Measurements from ENCODE around the gene CYP2U1.
"Not testable (repeated sequence)": the region's sequence is repeated elsewhere in the genome, so short reads cannot be mapped to it uniquely, and the experiment has no call there.

The CYP2U1 gene

GRCh38 chr4:107917500-107917899 lies 13.8 kb upstream of the CYP2U1 start:
- DNase-seq (ENCODE audit: low read depth in 4 of 4, low spot score in 1 of 4), result no peak

DNA sequence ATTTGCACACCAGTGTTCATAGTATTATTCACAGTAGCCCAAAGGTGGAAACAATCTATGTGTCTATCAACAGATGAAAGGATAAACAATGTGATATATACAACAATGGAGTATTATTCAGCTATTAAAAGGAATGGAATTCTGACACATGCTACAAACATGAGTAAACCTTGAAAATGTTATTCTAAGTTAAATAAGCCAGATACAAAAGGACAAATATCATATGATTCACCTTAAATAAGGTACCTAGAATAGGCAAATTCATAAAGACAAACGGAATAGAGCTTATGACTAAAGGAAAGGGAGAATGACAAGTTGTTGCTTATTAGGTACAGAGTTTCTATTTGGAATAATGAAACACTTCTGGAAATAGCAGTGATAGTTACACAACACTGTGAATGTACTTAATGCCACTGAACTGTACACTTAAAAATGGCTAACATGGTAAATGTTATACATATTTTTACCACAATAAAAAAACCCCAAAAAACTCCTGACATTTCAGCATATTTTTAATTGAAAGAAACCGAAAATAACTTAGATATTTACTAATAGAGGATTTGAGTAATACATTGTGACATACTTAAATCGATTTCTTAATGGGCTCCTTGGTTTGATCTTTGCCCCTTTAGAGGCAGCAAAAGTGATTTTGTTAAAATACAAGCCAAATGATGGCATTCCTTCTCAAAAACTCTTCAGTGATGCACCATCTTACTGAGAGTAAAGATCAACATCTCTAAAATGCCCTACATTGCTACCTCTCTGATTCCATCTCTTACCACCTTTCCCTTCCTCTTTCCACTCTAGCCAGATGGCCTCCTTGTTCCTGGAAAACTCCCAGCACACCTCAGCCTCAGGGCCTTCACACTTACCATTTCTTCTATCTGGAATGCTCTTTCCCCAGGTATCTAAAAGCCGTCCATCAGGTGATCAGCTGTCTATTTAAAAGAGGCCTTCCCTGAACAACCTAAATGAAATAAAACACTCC lies 8.6 kb upstream of the CYP2U1 start:
- DNase-seq (ENCODE audit: low read depth in 4 of 4, low spot score in 1 of 4), result no peak

GRCh38 chr4:107925713-107926112 lies 5.6 kb upstream of the CYP2U1 start:
- not testable (repeated sequence) for DNase-seq (ENCODE audit: low read depth in 4 of 4, low spot score in 1 of 4)

DNA sequence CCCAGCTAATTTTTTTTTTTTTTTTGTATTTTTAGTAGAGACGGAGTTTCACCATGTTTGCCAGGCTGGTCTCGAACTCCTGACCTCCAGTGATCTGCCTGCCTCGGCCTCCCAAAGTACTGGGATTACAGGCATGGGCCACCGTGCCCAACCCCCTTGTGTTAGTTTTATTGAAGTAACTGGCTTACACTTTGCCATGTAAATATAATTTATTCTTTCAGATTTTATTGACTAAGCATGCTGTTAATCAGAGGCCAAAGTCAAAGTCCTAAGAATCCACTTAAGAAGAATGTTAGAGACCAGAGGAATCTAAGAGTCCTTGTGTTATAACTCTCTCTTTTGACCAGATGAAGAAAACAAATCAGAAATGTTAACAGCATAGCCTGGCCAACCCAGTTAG lies 4.5 kb upstream of the CYP2U1 start:
- DNase-seq (ENCODE audit: low read depth in 4 of 4, low spot score in 1 of 4), result not testable (repeated sequence)

GRCh38 chr4:107931775-107932321 lies 499 bp downstream of the CYP2U1 start:
- peak in 3 of 4 experiments; percentile 1 to 15 (median 4) for DNase-seq (ENCODE audit: low read depth in 4 of 4, low spot score in 1 of 4)

DNA sequence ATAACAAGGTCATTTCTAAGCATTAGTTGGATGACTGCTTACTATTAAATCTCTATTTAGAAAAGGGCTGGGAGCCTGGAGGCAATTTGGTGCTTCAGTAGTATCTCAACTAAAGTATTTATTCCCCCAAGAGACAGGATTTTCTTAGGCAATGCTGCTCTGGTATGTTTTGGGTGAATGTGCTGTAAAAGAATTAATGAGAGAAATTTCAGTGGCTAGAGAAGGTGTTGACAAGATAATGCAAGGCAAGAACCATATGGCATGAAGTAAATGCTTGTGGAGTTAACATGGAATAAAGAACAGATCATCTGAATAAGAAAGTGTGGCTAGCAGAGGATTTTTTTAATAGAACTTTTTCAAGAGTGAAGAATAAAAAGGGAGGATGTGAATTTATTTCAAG lies 3.9 kb downstream of the CYP2U1 start:
- DNase-seq (ENCODE audit: low read depth in 4 of 4, low spot score in 1 of 4), result no peak

DNA sequence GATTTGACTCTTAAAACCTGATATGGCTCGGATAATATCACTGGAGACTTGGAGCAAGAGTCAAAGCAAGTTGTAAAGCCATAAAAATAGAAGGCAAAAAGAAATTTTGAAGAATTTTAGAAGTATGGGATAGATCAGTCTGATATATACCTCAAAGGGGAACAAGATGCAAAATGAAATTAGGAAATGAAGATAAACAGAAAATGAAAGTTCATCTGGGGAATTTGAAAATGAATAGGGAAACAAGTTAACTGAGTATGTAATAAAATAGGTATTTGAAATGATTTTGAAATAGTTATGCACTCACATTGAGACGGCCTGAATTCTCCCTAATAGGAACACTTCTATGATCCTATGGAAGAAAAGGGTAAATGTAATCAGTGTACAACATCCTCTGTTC lies 5.7 kb downstream of the CYP2U1 start:
- no peak for DNase-seq (ENCODE audit: low read depth in 4 of 4, low spot score in 1 of 4)

DNA sequence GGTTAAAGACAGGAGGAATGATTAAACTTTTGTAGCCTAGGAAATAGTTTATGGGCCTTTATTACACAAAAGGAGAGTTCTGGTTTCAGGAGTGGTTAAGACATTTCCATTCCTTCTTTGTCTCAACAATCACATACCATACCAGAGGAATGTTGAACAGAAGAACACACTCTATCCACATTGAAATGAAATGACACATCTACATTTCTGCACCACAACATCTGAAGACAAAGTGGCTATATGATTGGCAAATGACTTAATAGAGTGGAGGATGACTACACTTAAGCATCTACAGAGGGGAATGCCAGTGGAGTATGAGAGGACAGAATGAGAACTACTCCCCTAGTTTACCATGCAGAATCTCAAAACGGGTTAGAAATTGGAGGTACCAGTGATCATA lies 8.0 kb downstream of the CYP2U1 start:
- DNase-seq (ENCODE audit: low read depth in 4 of 4, low spot score in 1 of 4), result no peak

DNA sequence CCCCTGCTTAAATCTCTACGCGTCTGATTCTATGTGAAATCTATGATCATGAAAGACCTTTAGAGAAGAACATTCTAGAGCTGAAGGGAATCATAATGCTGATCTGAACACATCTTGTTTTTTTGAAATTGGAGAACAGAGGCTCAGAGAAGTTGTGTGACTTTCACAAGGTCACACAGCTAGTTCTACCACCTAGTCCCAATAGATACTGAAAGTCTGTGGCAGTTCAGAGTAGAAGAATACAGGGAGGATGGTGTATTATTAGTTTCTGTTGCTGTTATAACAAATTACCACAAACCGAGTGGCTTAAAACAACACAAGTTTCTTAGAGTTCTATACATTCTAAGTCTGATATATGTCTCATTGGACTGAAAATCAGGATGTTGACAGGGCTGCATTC lies 14.5 kb downstream of the CYP2U1 start:
- DNase-seq (ENCODE audit: low read depth in 4 of 4, low spot score in 1 of 4), result no peak

DNA sequence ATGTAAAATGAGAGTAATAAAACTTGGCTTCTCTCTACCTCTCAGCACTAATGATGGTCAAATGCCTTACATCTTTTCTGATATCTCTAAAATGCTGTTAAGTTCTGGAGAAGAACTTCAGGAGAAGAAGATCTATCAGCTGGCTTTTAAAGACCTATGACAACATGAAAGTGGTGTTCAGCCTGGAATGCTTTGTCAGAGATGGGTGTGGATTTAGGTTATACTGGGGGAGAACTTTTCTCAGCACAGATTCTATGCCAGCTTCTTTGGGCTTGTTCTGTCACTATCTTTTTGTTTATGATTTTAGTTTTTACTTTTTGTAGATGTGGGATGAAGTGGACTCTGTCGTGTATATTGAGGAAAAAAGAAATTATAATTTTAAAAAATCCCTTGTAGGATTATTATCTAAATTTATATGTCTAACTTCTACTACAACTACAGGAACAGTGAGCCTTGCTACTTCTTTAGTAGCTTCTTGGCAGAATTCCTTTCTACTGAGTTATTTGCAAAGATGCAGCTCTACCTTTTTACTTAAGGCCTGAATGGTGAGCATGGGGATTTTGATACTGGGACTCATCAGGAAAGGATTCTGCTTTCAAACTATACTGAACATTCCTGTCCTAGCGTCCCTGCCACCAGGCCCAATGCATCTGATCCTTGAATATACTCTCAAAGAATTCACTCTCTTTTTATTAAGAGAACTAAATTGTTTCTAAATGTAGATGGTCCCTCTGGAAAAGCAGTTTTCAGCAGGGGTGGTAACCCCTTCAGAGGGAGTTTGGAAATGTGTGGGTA lies 19.6 kb downstream of the CYP2U1 start:
- DNase-seq (ENCODE audit: low read depth in 4 of 4, low spot score in 1 of 4), result no peak

- no peak for DNase-seq (ENCODE audit: low read depth in 4 of 4, low spot score in 1 of 4)
These were observed 20.2 kb downstream of the CYP2U1 start for GRCh38 chr4:107951551-107951950.

GRCh38 chr4:107956011-107956410 lies 24.7 kb downstream of the CYP2U1 start:
- DNase-seq (ENCODE audit: low read depth in 4 of 4, low spot score in 1 of 4), result no peak

- no peak for DNase-seq (ENCODE audit: low read depth in 4 of 4, low spot score in 1 of 4)
These were observed 35.6 kb downstream of the CYP2U1 start for GRCh38 chr4:107966903-107967302.

GRCh38 chr4:107967519-107967918 lies 36.2 kb downstream of the CYP2U1 start:
- DNase-seq (ENCODE audit: low read depth in 4 of 4, low spot score in 1 of 4), result not testable (repeated sequence)

DNA sequence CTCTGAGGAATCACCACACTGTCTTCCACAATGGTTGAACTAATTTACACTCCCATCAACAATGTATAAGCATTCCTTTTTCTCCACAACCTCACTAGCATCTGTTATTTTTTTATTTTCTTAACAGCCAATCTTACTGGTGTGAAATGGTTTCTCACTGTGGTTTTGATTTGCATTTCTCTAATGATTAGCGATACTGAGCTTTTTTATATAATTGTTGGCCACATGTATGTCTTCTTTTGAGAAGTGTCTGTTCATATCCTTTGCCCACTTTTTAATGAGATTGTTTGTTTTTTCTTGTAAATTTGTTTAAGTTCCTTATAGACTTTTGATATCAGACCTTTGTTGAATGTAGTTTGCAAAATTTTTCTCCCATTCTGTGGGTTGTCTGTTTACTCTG lies 36.6 kb downstream of the CYP2U1 start:
- not testable (repeated sequence) for DNase-seq (ENCODE audit: low read depth in 4 of 4, low spot score in 1 of 4)

DNA sequence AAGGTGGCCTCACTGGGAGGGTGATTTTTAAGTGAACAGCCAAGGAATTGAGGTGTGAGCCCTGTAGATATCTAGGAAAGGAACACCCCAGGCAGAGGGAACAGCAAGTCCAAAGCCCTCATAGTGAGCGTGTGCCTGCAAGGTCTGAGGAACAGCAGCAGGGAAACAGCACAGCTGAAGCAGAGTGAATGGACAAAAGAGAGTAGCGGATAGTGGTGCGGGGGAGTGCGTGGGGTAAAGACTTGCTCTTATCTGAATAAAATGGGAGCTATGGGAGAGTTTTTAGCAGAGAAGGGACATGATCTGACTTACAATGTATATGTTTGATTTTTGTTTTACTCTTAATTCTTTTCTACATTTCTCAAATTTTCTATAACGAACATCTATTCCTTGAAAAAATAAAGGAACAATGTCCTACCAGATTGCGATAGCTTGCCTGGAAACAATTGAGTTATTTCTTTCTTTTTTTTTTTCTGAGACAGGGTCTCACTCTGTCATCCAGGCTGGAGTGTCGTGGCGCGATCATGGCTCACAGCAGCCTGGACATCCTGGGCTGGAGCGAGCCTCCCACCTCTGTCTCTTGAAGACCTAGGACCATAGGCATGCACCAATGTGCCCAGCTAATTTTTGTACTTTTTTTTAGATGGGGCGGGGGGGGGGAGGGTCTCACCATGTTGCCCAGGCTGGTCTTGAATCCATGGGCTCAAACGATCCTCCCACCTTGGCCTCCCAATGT lies 38.9 kb downstream of the CYP2U1 start:
- DNase-seq (ENCODE audit: low read depth in 4 of 4, low spot score in 1 of 4), result no peak

GRCh38 chr4:107972605-107973004 lies 41.3 kb downstream of the CYP2U1 start:
- DNase-seq (ENCODE audit: low read depth in 4 of 4, low spot score in 1 of 4), result no peak

GRCh38 chr4:107974523-107974922 lies 43.2 kb downstream of the CYP2U1 start:
- DNase-seq (ENCODE audit: low read depth in 4 of 4, low spot score in 1 of 4), result no peak

DNA sequence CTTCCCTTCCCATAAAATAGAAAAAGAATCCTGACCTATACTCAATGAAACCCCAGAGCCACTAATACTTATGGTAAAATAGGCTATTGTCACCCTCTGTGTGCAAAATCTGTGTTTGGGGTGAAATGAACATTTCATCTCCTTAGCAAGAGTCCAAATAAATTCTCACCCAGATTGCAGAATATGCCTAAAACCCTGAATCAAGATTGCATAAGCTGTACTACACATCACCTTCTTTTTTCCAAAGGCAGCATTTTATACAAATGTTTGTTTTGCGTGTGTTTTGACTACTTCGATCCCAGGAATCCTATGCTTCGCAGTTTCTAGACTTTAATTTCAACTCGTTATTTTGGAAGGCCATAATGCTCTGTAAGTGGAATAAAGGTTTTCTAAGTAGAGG lies 46.1 kb downstream of the CYP2U1 start:
- no peak for DNase-seq (ENCODE audit: low read depth in 4 of 4, low spot score in 1 of 4)

GRCh38 chr4:107977966-107978705 lies 46.8 kb downstream of the CYP2U1 start:
- no peak for DNase-seq (ENCODE audit: low read depth in 4 of 4, low spot score in 1 of 4)

Data from stimulated activated CD4-positive, alpha-beta T cell treated with anti-CD3 and anti-CD28 coated beads, Interleukin-1b, Interleukin-23, amount 100 ng/mL, for 24 hours (primary cell).